HG03066 (cell line): ENCODE data around the gene MPZL2.
A peak's percentile ranks its signal among the peaks of the same experiment; 100 is the strongest.

Experiments used
- ATAC-seq: cut with Tn5 transposase; IDR thresholded peaks from one replicate; pipeline ENCODE4 v1.9.1; 2021; ENCODE audit warnings: low read depth; ENCODE audit not compliant: unreplicated experiment

Gene MPZL2

DNA sequence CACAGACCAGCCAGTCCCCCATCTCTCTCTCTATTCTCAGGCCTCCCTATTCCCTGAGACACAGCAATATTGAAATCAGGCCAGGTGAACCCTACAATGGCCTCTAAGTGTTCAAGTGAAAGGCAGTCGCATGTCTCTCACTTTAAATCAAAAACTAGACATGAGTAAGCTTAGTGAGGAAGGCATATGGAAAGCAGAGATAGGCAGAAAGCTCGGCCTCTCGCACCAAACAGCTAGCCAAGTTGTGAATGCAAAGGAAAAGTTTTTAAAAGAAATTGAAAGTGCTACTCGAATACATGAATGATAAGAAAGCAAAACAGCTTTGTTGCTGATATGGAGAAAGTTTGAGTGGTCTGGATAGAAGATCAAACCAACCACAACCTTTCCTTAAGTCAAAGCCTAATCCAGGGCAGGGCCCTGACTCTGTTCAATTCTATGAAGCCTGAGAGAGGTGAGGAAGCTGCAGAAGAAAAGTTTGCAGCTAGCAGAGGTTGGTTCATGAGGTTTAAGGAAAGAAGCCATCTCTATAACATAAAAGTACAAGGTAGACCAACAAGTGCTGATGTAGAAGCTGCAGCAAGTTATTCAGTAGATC is 19.8 kb upstream of the MPZL2 start:
- ATAC-seq = no peak

DNA sequence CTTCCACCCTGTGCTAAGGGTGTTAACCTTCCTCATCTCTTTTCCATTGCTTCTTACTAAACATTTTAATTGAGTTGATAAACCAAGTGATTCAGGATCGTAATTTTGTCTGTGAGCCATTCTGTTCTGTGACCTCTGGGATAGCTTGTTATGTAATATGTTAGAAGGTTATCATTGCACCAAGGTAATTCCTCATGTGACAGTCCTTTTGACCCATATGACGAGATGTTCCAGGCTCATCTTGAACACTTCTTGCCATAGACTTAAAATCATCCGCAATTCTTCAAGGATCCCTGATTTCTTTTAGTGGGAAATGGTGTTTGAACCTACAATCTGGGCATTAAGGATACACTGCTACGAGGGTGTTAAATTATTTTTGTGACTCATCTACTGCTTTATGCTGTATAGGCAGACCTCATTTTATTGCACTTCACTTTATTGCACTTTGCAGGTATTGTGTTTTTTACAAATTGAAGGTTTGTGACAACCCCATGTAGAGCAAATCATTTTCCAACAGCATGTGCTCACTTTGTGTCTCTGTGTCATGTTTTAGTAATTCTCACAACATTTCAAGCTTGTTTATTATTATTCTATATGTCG is 19.0 kb upstream of the MPZL2 start:
- ATAC-seq = no peak

DNA sequence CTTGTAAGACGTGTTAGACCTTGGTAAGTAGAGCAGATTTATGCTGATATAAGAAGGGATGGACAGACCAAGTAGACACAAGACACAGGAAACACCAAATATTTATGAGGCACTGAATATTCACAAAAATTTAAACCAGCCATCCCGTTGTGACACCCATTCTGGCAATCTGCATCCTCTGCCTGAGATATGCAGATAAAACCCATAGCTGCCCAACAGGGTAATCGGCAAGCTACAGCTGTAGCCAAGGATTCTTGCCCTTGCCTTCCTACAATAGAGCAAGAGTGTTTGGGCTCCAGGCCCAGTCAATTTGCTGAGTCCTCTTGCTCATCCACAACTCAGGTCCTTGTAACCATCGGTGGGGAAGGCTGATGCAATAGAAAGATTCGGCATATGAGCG is 18.5 kb upstream of the MPZL2 start:
- ATAC-seq = no peak

DNA sequence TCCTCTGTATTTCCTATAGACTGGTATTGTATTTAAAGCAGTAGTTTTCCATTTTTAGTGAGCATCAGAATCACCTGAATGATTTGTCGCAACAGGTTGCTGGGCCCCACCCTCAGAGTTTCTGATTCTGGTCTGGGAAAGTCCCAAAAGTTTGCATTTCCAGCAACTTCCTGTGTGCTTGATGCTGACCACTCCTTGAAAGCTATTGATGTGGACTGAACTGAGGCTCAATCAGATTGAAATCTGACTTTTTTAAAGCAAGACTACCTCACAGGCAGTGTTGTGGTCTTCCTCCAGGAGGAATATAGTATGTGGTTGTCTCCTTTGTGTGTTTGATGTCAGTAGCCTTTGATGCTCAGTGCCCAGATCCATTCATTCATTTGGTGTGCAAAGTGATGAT is 17.2 kb upstream of the MPZL2 start:
- no peak for ATAC-seq

- ATAC-seq = no peak
Measured at GRCh38 chr11:118277312-118277711, 13.2 kb upstream of the MPZL2 start.

- ATAC-seq = no peak
Measured at GRCh38 chr11:118276422-118276821, 12.3 kb upstream of the MPZL2 start.

GRCh38 chr11:118275176-118275575 is 11.1 kb upstream of the MPZL2 start:
- ATAC-seq = no peak

DNA sequence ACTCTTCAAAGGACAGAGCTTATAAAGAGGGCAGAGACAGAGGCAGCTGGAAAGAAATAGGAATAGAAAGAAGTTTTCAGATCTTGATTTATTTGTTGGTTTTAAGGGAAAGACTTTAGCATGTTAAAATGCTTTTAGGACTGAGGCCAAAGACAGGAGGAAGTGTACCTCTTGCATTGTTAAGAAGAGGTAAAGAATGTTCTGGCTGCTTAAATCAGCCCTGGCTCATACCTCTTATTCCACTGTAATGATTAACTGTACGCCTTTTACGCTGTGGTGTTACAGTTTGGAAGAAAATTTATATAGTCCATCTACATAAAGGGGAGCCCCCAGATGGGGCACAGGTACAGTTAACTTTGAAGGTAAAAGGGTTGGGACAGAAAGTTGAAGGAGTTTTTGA is 10.1 kb upstream of the MPZL2 start:
- ATAC-seq = no peak

DNA sequence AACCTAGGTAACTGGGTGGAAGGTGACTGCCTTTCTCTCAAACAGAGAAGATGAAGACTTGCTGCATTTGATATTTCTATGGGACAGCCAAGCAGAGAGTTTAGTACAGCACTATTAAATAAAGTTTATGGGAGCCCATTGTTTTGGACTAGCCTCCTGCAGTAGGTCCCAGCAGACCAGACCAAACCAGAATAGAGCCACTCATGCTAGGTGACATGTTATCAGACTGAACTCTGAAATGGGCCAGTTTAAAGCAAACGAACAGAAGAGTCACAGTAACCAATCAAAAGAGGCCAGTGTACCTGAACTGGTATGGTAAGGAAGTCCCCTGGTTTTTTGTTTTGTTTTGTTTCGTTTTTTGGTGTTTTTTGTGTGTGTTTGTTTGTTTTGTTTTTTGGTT is 7.9 kb upstream of the MPZL2 start:
- ATAC-seq = no peak

GRCh38 chr11:118267486-118267885 is 3.4 kb upstream of the MPZL2 start:
- ATAC-seq = no peak

DNA sequence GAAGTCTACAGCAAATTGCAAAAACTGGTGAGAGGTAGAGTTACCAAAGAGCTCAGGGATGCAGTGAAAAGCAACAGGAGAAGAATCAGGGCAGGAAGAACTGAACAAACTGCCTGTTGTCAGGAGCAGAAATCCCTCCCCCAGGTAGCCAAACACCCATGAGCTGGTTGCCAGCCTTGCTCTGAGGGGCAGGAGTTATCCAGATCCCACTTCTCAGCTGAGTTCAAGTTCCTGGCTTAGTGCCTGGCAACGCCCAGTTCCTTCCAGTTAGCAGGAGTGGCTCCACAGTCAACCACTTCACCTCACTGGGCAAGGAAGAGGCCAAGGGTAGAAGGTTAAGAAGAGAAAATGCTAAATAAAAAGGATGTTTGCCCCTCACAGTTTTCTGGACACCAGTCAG is 1.9 kb upstream of the MPZL2 start:
- no peak for ATAC-seq

GRCh38 chr11:118264569-118265465 is 720 bp upstream of the MPZL2 start:
- no peak for ATAC-seq

DNA sequence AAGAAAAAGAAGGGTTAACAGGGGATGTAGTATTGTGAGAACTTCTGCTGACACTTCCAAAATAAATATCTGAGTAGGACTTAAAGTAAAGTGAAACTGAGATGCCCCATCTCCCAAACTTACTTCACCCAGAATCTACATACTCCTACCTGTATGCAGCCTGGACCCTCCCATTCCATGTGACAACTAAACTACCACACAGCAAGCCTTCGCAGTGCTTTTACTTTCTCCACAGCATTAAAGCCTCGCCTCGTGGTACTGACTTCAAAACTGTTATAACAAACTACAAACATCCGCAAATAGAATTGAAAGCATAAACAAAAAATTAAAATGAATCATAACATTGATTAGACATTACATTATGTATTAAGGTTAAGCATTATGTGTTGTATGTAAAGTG is 985 bp downstream of the MPZL2 start:
- no peak for ATAC-seq

DNA sequence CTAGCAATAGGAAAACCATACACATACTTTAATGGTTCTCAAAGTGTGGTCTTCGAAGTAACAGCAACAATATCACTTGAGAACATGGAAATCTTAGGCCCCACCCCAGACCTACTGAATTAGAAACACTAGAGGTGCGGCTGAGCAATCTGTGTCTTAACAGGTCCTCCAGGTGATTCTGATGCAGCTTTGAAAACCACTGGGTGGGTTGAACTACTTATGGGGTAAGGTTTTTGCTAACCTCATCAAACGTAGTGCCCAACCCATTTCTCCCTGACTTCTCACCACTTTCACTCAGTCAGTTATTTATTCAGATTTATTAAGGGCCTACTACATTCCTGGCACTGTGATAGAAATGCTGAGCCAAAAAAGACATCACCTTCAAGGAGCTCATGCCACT is 3.7 kb downstream of the MPZL2 start:
- ATAC-seq = no peak

DNA sequence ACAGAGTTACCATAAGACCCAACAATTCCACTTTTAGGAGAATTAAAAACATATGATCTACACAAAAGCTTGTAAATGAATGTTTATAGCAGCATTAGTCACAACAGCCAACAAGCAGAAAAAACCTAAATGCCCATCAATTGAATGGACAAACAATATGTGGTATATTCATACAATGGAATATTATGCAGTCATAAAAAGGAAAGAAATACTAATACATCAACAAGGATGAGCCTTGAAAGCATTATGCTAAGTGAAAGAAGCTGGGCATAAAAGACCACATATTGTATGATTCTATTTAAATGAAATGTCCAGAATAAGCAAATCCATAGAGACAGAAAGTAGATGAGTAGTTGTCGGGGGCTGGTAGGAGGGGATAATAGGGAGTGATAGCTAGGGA is 5.0 kb downstream of the MPZL2 start:
- no peak for ATAC-seq

- no peak for ATAC-seq
Measured at GRCh38 chr11:118258410-118258809, 5.7 kb downstream of the MPZL2 start.

DNA sequence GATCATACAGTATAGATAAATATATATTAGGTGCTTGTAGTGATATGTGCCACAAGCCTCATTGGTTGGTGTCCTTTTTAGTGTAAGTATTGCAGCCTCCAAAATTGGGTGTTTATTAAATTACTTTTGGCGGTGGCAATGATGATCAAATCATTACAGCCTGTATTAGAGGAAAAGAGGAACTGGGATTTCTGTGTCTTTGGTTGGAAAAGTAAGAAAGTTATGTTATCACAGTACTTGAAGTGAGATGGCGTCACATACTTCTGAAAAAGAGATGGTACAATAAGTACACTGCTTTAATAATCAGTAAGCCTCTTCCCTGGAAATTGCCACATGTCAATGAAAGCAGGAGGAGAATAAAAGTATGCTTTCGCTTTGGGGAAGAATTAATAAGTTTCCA is 11.4 kb downstream of the MPZL2 start:
- peak; percentile 21 for ATAC-seq

DNA sequence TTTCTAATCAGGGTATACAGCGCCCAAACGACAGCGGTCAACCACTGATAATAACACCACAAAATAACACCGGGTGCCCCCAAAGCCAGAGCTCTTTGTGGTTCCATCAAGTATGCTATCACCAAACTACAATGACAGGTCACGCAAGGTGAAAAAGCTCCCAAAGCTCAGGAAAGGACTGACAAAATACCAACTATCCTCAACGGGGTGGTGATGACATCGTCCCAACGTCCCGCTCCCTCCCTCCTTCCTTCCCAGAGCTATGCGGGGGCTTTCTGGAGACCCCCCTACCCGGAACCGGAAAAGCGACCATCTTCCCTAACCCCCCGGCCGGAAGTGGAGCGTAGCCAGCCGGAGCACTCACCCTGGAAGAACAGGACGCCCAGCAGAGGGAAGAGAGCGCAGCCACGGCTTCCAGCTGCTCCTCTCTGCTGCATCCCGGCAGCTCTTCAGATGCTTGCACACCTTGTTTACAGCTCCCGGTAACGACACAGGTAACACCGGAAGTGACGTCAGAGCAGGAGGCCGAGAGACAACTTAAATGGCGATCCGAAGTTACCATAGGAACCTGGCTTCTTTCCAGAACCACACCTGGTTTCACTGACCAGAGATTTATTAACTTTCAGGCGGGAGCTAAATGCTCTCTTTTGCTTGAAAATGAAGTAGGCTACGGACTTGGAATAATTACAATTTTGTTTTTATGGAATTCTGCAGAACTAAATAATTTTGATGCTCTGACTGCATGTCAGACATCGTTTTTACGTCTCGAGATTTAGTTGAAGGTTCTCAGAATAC is 12.0 kb downstream of the MPZL2 start, which contains the start of gene MPZL3:
Gene MPZL3 (minus strand): TSS at position 508 of the 795 bp plus-strand sequence. CDS start 71 bp downstream, at position 437.
- peak; percentile 77 for ATAC-seq

- ATAC-seq = no peak
Measured at GRCh38 chr11:118247041-118247440, 17.1 kb downstream of the MPZL2 start.

GRCh38 chr11:118245936-118246562 is 18.0 kb downstream of the MPZL2 start:
- ATAC-seq = no peak
